SU-DHL-6 (cell line): ENCODE results near the gene TOM1.

Experiments used
- H2AFZ ChIP-seq: fragments of 200-600 bp; sonication (generic); 2 replicates; pipeline ENCODE4 v1.6.1; 2014; ENCODE audit warnings: low read depth, mild to moderate bottlenecking, moderate library complexity, mixed read lengths, antibody characterized with exemption, low read length; ENCODE audit not compliant: severe bottlenecking
- H3F3A ChIP-seq: fragments of 200-600 bp; shearing (Covaris generic); 2 replicates; pipeline ENCODE4 v1.6.0; 2016; ENCODE audit warnings: antibody characterized with exemption, mild to moderate bottlenecking; ENCODE audit not compliant: insufficient read depth
- H3K27ac ChIP-seq: fragments of 200-600 bp; sonication (generic); 2 replicates; pipeline ENCODE4 v1.5.1; 2016; ENCODE audit warnings: low read depth, mild to moderate bottlenecking, low read length, moderate library complexity, mixed read lengths
- H3K27me3 ChIP-seq: fragments of 200-600 bp; sonication (generic), shearing (Covaris generic); 2 replicates; pipeline ENCODE4 v1.6.0; 2014; ENCODE audit warnings: mild to moderate bottlenecking, low read length
- H3K36me3 ChIP-seq: fragments of 200-600 bp; sonication (generic); 2 replicates; pipeline ENCODE4 v1.6.1; 2014; ENCODE audit warnings: mild to moderate bottlenecking, low read length, mixed read lengths
- H3K4me2 ChIP-seq: fragments of 300-600, 200-600 bp; shearing (Covaris generic), sonication (generic); 2 replicates; pipeline ENCODE4 v1.6.0; 2014; ENCODE audit warnings: low read length, low read depth, mild to moderate bottlenecking; ENCODE audit not compliant: poor library complexity, severe bottlenecking
- H3K4me3 ChIP-seq: fragments of 200-600 bp; sonication (generic); 2 replicates; pipeline ENCODE4 v1.5.1; 2014; ENCODE audit warnings: antibody characterized with exemption, low read length, mild to moderate bottlenecking, mixed read lengths; ENCODE audit not compliant: insufficient read depth, poor library complexity, severe bottlenecking
- H3K79me2 ChIP-seq: fragments of 200-600 bp; sonication (generic); 2 replicates; pipeline ENCODE4 v1.6.1; 2014; ENCODE audit warnings: mild to moderate bottlenecking, low read length, moderate library complexity; ENCODE audit not compliant: insufficient read depth
- H3K9ac ChIP-seq: fragments of 200-600 bp; sonication (generic); 2 replicates; pipeline ENCODE4 v1.7.0; 2014; ENCODE audit warnings: mild to moderate bottlenecking, low read length
- H3K9me2 ChIP-seq: fragments of 200-600 bp; sonication (generic); replicated peaks from 2 replicates; pipeline ENCODE4 v1.6.1; 2014; ENCODE audit warnings: low read length; ENCODE audit not compliant: insufficient read depth
- H3K9me3 ChIP-seq: fragments of 200-600 bp; sonication (generic); 2 replicates; pipeline ENCODE4 v1.6.1; 2014; ENCODE audit warnings: low read length, mixed read lengths; ENCODE audit not compliant: insufficient read depth
- H4K20me1 ChIP-seq: fragments of 200-600 bp; sonication (generic); 2 replicates; pipeline ENCODE4 v1.6.1; 2014; ENCODE audit warnings: low read depth, mild to moderate bottlenecking, antibody characterized with exemption, low read length, moderate library complexity, mixed read lengths
- EZH2phosphoT487 ChIP-seq: fragments of 200-600 bp; sonication (generic), shearing (Covaris generic); conservative IDR thresholded peaks from 2 replicates; pipeline ENCODE4 v1.6.1; 2018; ENCODE audit warnings: mild to moderate bottlenecking, antibody characterized with exemption, low read length, moderate library complexity, mixed read lengths
- TF ChIP-seq, protein P1 (sequence below): fragments of 200-600 bp; sonication (generic); IDR thresholded peaks from one replicate; pipeline ENCODE4 v1.5.1; 2017; ENCODE audit warnings: antibody characterized with exemption, mild to moderate bottlenecking, low read length, moderate library complexity; ENCODE audit not compliant: insufficient read depth, poor library complexity, severe bottlenecking

Gene TOM1

DNA sequence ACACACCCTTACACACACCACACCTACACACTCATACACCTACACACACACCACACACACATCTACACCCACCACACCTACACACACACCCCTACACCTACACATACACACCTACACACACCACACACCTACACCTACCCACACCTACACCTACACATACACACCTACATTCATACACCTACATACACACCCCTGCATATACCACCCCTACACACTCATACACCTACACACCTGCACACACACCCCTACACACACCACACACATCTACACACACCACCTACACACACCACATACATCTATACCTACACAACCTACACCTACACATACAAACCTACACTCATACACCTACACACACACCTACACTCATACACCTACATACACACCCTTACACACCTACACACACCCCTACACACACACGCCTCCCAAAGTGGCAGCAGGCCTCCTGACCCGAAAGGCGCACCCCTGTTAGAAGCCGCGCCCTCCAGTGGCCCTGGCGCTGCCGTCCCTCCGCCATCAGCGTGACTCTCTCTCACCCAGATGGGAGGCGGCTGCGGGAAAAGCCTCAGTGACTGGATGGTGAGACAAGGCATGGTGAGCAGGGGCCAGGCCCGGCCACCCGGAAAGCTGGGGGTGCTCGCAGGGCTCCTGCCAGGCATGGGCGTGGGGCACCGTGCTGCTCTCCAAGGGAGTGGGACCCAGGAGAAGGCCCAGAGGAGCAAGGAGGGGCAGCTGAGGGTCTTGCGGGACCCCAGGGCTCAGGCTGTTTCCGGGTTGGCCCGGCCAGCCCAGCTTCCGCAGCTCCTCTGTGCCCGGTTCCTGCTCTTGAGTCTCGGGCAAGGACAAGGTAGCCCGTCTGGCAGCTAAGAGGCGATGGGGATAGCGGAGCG lies 44.2 kb downstream of the TOM1 start:
- Histone ChIP-seq H3K9me2 (no peaks in the 10 kb centered on the region), H4K20me1 (no peaks in the 10 kb centered on the region), H2AFZ (no peak overlapping the region), H3F3A (no peaks in the 10 kb centered on the region), H3K79me2 (no peaks in the 10 kb centered on the region), H3K4me2 (no peak overlapping the region), H3K27me3 (no peaks in the 10 kb centered on the region), H3K36me3 (no peaks in the 10 kb centered on the region), H3K9me3 (peaks cover 3% of the 10 kb centered on the region; the same call in 1 of the 2 replicates), H3K4me3 (no peak overlapping the region), H3K9ac (no peak overlapping the region), H3K27ac (no peak overlapping the region)
- TF ChIP-seq EZH2phosphoT487: no peak
- TF ChIP-seq, protein P1, sequence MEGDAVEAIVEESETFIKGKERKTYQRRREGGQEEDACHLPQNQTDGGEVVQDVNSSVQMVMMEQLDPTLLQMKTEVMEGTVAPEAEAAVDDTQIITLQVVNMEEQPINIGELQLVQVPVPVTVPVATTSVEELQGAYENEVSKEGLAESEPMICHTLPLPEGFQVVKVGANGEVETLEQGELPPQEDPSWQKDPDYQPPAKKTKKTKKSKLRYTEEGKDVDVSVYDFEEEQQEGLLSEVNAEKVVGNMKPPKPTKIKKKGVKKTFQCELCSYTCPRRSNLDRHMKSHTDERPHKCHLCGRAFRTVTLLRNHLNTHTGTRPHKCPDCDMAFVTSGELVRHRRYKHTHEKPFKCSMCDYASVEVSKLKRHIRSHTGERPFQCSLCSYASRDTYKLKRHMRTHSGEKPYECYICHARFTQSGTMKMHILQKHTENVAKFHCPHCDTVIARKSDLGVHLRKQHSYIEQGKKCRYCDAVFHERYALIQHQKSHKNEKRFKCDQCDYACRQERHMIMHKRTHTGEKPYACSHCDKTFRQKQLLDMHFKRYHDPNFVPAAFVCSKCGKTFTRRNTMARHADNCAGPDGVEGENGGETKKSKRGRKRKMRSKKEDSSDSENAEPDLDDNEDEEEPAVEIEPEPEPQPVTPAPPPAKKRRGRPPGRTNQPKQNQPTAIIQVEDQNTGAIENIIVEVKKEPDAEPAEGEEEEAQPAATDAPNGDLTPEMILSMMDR: no peak

DNA sequence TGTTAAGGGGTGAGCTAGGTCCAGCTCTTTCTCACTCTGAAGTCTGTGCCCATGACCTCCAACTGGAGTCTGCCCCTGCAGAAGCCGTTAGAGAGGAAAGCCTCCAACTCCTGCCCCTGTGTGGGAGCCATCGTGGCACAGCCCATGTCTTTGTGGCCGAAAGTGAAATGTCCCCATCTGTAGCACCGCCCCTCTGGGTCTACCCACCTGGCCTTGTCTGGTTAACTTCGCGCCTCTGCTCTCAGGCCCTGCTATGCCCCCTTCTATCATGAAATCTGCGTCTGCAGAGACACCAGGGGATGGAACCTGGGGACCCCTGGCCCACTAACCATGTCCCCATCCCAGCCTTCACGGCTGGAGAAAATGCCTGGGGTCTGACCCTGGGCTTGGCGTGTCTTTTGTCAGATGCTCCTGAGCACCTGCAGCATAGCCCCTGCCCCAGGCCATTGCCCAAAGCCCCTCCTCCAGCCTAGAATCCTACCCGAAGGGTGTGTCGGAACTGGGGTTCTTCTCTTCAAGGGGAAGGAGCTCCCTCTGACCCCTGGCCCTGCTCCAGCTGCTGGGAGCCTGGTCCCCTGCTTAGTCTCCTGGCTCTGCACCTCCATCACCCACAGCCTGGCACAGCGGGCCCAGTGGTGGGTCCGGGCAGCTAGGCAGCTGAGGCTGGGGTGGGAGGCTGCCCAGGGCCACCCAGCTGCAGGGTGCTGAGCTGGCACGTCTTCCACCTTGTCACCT lies 45.4 kb downstream of the TOM1 start:
- Histone ChIP-seq H3K9ac (no peak overlapping the region), H3K36me3 (no peaks in the 10 kb centered on the region), H3K9me2 (no peaks in the 10 kb centered on the region), H3K4me3 (no peak overlapping the region), H3K4me2 (no peak overlapping the region), H3K9me3 (peaks cover 3% of the 10 kb centered on the region; the same call in 1 of the 2 replicates), H2AFZ (no peak overlapping the region), H3K79me2 (no peaks in the 10 kb centered on the region), H3K27me3 (no peaks in the 10 kb centered on the region), H3F3A (no peaks in the 10 kb centered on the region), H4K20me1 (no peaks in the 10 kb centered on the region), H3K27ac (no peak overlapping the region)
- no peak for TF ChIP-seq EZH2phosphoT487
- TF ChIP-seq, protein P1: no peak

DNA sequence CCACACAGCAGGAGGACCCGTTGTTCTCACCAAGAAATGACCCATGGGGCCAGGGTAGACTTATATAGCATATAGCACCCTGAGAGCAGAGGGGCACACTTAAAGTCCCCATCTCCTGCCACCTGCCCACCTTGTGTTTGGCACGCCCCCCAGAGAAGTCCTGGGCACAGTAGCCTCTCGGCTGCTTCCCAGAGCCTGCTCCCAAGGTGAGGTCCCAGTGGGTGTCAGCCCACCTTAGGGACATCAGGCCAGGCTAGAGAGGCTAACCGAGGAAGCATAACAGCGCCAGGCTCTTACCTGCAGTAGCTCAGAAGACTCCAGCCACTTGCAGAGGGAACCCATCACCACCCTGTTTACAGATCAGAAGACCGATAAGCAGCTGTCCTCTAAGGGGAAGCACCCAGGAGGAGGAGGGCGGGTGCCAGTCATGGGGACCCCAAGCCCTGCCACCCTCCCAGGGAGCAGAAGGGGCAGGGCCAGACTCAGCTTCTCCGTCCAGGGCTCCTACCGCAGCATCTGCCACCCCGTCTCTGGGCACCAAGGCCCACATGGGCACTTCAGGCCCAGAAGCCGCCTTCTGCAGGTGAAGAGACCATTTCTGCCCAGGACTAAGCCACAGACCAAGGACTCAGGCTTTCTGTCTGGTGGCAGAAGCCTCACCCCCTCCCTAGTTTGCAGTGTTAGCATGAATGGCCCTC lies 46.3 kb downstream of the TOM1 start:
- H3K27me3 ChIP-seq: no peaks in the 10 kb centered on the region
- H3K9me3 ChIP-seq: peaks cover 3% of the 10 kb centered on the region; the same call in 1 of the 2 replicates
- H3K9me2 ChIP-seq: no peaks in the 10 kb centered on the region
- no peak overlapping the region for H3K27ac ChIP-seq
- no peaks in the 10 kb centered on the region for H3K79me2 ChIP-seq
- H3K4me2 ChIP-seq: no peak overlapping the region
- H3K4me3 ChIP-seq: no peak overlapping the region
- no peaks in the 10 kb centered on the region for H3K36me3 ChIP-seq
- H2AFZ ChIP-seq: no peak overlapping the region
- no peaks in the 10 kb centered on the region for H3F3A ChIP-seq
- H4K20me1 ChIP-seq: no peaks in the 10 kb centered on the region
- no peak for TF ChIP-seq EZH2phosphoT487
- TF ChIP-seq, protein P1: no peak
- H3K9ac ChIP-seq: no peak overlapping the region
